SK-N-SH treated with all-trans-retinoic acid at 6 μM for 48 hours (cell line): ENCODE results near the gene RNF43.

Experiments
- ATAC-seq: fragments of 200-7000 bp; cut with Tn5 transposase; 3 replicates; pipeline ENCODE4 v1.9.1; 2020; ENCODE audit warnings: mild to moderate bottlenecking, moderate library complexity
- ARNTL ChIP-seq: fragments of 450-650 bp; formaldehyde crosslinking; IDR thresholded peaks from 2 replicates; pipeline ENCODE4 v1.5.0; 2020; ENCODE audit warnings: low read depth, mild to moderate bottlenecking, moderate library complexity, borderline replicate concordance
- CSDC2 ChIP-seq: fragments of 250-450 bp; sonication (Bioruptor Pico); IDR thresholded peaks from 2 replicates; pipeline ENCODE4 v1.5.0; 2020; ENCODE audit warnings: mild to moderate bottlenecking, moderate library complexity
- ESRRG ChIP-seq: fragments of 250-450 bp; sonication (Bioruptor Pico); IDR thresholded peaks from 2 replicates; pipeline ENCODE4 v1.6.1; 2021; ENCODE audit warnings: mild to moderate bottlenecking
- GLIS3 ChIP-seq: fragments of 250-450 bp; sonication (Bioruptor Pico); IDR thresholded peaks from 2 replicates; pipeline ENCODE4 v1.5.0; 2020; ENCODE audit warnings: mild to moderate bottlenecking, moderate library complexity
- OSR1 ChIP-seq: fragments of 250-450 bp; sonication (Bioruptor Pico); IDR thresholded peaks from 2 replicates; pipeline ENCODE4 v1.8.0; 2022; ENCODE audit warnings: moderate library complexity, mild to moderate bottlenecking, inconsistent platforms
- PPARA ChIP-seq: fragments of 250-450 bp; sonication (Bioruptor Pico); IDR thresholded peaks from 2 replicates; pipeline ENCODE4 v1.5.0; 2020; ENCODE audit warnings: mild to moderate bottlenecking, borderline replicate concordance
- RARB ChIP-seq: fragments of 250-450 bp; sonication (Bioruptor Pico); IDR thresholded peaks from 2 replicates; pipeline ENCODE4 v1.8.0; 2021; ENCODE audit warnings: mild to moderate bottlenecking, moderate library complexity
- TCF4 ChIP-seq: fragments of 250-450 bp; sonication (Bioruptor Pico); IDR thresholded peaks from 2 replicates; pipeline ENCODE4 v1.8.0; 2021; ENCODE audit warnings: mild to moderate bottlenecking, moderate library complexity, borderline replicate concordance
- TOX ChIP-seq: fragments of 250-450 bp; sonication (Bioruptor Pico); IDR thresholded peaks from 2 replicates; pipeline ENCODE4 v1.8.0; 2021; ENCODE audit warnings: mild to moderate bottlenecking, moderate library complexity, borderline replicate concordance
- ZFP30 ChIP-seq: fragments of 450-650 bp; formaldehyde crosslinking; IDR thresholded peaks from 2 replicates; pipeline ENCODE4 v1.5.0; 2022; ENCODE audit warnings: mild to moderate bottlenecking, moderate library complexity
- ZNF565 ChIP-seq: fragments of 450-650 bp; formaldehyde crosslinking; conservative IDR thresholded peaks from 2 replicates; pipeline ENCODE4 v1.5.0; 2020; ENCODE audit warnings: low read depth, mild to moderate bottlenecking, moderate library complexity
- ZNF70 ChIP-seq: fragments of 450-650 bp; formaldehyde crosslinking; IDR thresholded peaks from 2 replicates; pipeline ENCODE4 v1.5.0; 2020; ENCODE audit warnings: mild to moderate bottlenecking, moderate library complexity
- ZNF8 ChIP-seq: fragments of 450-650 bp; formaldehyde crosslinking; IDR thresholded peaks from 2 replicates; pipeline ENCODE4 v1.5.0; 2020; ENCODE audit warnings: mild to moderate bottlenecking, moderate library complexity
- TF ChIP-seq, protein P1 (sequence below): fragments of 250-450 bp; sonication (Bioruptor Pico); IDR thresholded peaks from 2 replicates; pipeline ENCODE4 v1.5.1; 2020; ENCODE audit warnings: low read depth, mild to moderate bottlenecking, moderate library complexity
- TF ChIP-seq, protein P2 (sequence below): fragments of 250-450 bp; sonication (Bioruptor Pico); IDR thresholded peaks from 2 replicates; pipeline ENCODE4 v1.8.0; 2021; ENCODE audit warnings: low read depth, mild to moderate bottlenecking, moderate library complexity, borderline replicate concordance
- TF ChIP-seq, protein P3 (sequence below): fragments of 250-450 bp; sonication (Bioruptor Pico); IDR thresholded peaks from 2 replicates; pipeline ENCODE4 v1.5.1; 2021; ENCODE audit warnings: mild to moderate bottlenecking, moderate library complexity
- TF ChIP-seq, protein P4 (sequence below): fragments of 250-450 bp; sonication (Bioruptor Pico); IDR thresholded peaks from 2 replicates; pipeline ENCODE4 v1.5.0; 2020; ENCODE audit warnings: mild to moderate bottlenecking, moderate library complexity

The RNF43 gene

DNA sequence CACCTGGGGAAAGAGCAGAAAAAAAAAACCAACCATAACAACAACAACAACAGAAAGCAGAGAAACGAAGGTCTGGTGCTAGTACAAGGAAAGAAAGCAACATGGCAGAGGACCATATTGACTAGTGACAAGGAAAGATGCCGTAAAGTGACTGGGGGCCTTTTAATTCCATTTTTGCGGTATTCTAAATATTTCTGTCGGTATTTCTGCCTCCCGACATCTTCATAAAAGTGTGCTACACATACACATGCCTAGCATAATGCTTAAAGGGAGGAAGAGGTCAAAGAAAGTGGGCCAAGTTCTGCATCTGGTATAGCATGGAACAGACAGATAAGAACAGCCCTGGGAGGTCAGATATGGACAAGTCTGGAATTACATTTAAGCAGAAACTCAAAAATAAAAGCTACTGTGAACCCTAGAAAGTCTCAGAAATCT is 19.5 kb upstream of the RNF43 start (continued):
- TF ChIP-seq, protein P1, sequence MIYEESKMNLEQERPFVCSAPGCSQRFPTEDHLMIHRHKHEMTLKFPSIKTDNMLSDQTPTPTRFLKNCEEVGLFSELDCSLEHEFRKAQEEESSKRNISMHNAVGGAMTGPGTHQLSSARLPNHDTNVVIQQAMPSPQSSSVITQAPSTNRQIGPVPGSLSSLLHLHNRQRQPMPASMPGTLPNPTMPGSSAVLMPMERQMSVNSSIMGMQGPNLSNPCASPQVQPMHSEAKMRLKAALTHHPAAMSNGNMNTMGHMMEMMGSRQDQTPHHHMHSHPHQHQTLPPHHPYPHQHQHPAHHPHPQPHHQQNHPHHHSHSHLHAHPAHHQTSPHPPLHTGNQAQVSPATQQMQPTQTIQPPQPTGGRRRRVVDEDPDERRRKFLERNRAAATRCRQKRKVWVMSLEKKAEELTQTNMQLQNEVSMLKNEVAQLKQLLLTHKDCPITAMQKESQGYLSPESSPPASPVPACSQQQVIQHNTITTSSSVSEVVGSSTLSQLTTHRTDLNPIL (CRISPR knock-in tag), result no peak
- TF ChIP-seq ZNF8 (CRISPR knock-in tag), result no peak

DNA sequence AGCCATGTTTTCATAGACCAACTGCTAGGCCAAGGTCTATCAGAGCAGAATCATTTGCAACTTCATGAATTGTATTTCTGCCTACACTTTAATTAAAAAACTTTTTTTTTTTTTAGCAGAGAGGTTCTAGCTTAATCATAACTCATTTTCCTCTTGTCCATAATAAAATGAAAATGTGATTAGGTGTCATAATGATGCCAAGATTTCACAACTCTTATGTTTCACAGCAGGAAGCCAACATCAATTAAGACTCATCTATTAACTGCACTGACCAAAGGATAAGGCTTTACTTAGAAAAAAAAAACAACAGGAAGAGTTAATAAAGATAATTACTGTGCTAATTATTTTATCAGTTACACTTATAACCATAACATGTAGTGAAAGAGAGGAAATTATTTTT is 18.9 kb upstream of the RNF43 start:
- no peak for ATAC-seq
- TF ChIP-seq ZFP30 (no peak), TOX (no peak), ARNTL (CRISPR knock-in tag) (no peak), ZNF70 (CRISPR knock-in tag) (no peak), OSR1 (CRISPR knock-in tag) (no peak), ESRRG (CRISPR knock-in tag) (no peak), RARB (CRISPR knock-in tag) (no peak)

DNA sequence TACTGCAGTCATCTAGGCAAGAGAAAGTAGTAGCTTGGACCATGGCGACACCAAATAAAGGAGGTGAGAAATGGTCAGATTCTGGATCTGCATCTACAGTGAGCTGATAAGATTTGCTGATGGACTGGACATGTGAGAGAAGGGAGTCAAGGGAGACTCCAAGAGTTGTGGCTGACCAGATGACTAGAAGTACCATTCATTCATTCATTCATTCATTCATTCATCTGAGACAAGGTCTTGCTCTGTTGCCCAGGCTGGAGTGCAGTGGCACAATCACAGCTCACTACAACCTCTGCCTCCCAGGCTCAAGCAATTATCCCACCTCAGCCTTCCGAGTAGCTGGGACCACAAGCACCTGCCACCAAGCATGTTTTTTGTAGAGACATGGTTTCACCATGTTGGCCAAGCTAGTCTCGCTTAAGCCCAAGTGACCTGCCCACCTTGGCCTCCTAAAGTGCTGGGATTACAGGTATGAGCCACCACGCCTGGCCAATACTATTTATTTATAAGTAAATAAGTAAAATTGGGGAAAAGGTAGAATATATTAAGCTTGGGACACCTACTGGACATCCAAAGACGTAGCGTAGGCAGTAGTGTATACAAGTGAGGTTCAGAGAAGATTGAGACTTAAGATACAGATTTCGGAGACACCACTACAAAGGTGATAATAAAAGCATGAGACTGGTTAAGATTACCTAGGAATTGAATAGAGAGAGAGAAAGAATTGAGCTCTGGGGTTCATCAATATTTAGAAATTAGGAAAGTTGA is 15.7 kb upstream of the RNF43 start:
- no peak for ATAC-seq
- TF ChIP-seq PPARA (CRISPR knock-in tag) (no peak), TOX (no peak), CSDC2 (CRISPR knock-in tag) (no peak), GLIS3 (CRISPR knock-in tag) (no peak), ZNF565 (CRISPR knock-in tag) (no peak), ZFP30 (no peak)
- TF ChIP-seq, protein P2, sequence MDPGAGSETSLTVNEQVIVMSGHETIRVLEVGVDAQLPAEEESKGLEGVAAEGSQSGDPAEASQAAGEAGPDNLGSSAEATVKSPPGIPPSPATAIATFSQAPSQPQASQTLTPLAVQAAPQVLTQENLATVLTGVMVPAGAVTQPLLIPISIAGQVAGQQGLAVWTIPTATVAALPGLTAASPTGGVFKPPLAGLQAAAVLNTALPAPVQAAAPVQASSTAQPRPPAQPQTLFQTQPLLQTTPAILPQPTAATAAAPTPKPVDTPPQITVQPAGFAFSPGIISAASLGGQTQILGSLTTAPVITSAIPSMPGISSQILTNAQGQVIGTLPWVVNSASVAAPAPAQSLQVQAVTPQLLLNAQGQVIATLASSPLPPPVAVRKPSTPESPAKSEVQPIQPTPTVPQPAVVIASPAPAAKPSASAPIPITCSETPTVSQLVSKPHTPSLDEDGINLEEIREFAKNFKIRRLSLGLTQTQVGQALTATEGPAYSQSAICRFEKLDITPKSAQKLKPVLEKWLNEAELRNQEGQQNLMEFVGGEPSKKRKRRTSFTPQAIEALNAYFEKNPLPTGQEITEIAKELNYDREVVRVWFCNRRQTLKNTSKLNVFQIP (CRISPR knock-in tag), result no peak
- TF ChIP-seq, protein P3, sequence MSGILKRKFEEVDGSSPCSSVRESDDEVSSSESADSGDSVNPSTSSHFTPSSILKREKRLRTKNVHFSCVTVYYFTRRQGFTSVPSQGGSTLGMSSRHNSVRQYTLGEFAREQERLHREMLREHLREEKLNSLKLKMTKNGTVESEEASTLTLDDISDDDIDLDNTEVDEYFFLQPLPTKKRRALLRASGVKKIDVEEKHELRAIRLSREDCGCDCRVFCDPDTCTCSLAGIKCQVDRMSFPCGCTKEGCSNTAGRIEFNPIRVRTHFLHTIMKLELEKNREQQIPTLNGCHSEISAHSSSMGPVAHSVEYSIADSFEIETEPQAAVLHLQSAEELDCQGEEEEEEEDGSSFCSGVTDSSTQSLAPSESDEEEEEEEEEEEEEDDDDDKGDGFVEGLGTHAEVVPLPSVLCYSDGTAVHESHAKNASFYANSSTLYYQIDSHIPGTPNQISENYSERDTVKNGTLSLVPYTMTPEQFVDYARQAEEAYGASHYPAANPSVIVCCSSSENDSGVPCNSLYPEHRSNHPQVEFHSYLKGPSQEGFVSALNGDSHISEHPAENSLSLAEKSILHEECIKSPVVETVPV (CRISPR knock-in tag), result no peak
- TF ChIP-seq, protein P1 (CRISPR knock-in tag), result no peak

DNA sequence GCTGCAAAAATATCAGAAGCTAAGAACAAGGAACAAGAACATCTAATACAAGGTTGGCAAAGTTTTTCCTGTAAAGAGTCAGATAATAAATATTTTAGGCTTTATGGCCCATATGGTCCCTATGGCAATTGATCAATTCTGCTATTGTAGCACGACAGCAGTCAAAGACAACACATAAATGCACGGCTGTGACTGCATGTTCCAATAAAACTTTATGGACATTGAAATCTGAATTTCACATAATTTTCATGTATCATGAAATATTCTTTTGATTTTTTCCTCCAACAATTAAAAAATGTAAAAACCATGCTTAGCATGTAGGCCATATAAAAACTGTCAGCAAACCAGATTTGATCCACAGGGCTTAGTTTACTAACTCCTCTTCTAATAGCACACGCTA is 10.5 kb upstream of the RNF43 start:
- TF ChIP-seq, protein P1 (CRISPR knock-in tag), result no peak
- TF ChIP-seq TCF4 (CRISPR knock-in tag), result no peak
- TF ChIP-seq, protein P4, sequence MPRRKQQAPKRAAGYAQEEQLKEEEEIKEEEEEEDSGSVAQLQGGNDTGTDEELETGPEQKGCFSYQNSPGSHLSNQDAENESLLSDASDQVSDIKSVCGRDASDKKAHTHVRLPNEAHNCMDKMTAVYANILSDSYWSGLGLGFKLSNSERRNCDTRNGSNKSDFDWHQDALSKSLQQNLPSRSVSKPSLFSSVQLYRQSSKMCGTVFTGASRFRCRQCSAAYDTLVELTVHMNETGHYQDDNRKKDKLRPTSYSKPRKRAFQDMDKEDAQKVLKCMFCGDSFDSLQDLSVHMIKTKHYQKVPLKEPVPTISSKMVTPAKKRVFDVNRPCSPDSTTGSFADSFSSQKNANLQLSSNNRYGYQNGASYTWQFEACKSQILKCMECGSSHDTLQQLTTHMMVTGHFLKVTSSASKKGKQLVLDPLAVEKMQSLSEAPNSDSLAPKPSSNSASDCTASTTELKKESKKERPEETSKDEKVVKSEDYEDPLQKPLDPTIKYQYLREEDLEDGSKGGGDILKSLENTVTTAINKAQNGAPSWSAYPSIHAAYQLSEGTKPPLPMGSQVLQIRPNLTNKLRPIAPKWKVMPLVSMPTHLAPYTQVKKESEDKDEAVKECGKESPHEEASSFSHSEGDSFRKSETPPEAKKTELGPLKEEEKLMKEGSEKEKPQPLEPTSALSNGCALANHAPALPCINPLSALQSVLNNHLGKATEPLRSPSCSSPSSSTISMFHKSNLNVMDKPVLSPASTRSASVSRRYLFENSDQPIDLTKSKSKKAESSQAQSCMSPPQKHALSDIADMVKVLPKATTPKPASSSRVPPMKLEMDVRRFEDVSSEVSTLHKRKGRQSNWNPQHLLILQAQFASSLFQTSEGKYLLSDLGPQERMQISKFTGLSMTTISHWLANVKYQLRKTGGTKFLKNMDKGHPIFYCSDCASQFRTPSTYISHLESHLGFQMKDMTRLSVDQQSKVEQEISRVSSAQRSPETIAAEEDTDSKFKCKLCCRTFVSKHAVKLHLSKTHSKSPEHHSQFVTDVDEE (CRISPR knock-in tag), result no peak

More for the DNA sequence above, 10.5 kb upstream of the RNF43 start:
- no peak for ATAC-seq
